ENCODE measurements around the gene MAMDC2.

GRCh38 chr9:70049672-70050271 is 6.1 kb downstream of the MAMDC2 start:
- TF ChIP-seq, protein P1, sequence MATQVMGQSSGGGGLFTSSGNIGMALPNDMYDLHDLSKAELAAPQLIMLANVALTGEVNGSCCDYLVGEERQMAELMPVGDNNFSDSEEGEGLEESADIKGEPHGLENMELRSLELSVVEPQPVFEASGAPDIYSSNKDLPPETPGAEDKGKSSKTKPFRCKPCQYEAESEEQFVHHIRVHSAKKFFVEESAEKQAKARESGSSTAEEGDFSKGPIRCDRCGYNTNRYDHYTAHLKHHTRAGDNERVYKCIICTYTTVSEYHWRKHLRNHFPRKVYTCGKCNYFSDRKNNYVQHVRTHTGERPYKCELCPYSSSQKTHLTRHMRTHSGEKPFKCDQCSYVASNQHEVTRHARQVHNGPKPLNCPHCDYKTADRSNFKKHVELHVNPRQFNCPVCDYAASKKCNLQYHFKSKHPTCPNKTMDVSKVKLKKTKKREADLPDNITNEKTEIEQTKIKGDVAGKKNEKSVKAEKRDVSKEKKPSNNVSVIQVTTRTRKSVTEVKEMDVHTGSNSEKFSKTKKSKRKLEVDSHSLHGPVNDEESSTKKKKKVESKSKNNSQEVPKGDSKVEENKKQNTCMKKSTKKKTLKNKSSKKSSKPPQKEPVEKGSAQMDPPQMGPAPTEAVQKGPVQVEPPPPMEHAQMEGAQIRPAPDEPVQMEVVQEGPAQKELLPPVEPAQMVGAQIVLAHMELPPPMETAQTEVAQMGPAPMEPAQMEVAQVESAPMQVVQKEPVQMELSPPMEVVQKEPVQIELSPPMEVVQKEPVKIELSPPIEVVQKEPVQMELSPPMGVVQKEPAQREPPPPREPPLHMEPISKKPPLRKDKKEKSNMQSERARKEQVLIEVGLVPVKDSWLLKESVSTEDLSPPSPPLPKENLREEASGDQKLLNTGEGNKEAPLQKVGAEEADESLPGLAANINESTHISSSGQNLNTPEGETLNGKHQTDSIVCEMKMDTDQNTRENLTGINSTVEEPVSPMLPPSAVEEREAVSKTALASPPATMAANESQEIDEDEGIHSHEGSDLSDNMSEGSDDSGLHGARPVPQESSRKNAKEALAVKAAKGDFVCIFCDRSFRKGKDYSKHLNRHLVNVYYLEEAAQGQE (IDR thresholded peaks at IDR 0.05; ENCODE audit: low read depth), result no peak
- TF ChIP-seq FOSL1 (IDR thresholded peaks at IDR 0.05; ENCODE audit: low read depth) (no peak), CTCF (IDR thresholded peaks at IDR 0.05 in 2 of 3, conservative IDR thresholded peaks at IDR 0.05 in 1 of 3; ENCODE audit: borderline replicate concordance in 1 of 3, insufficient read depth in 1 of 3, low read depth in 2 of 3, low read length in 2 of 3) (no peak), ATF3 (IDR thresholded peaks at IDR 0.05) (no peak), POLR2A (IDR thresholded peaks at IDR 0.05; ENCODE audit: borderline replicate concordance, extremely low read depth, insufficient read depth, insufficient read length) (no peak), ZNF274 (IDR thresholded peaks at IDR 0.05; ENCODE audit: low read depth, low read length) (no peak), CEBPB (IDR thresholded peaks at IDR 0.05; ENCODE audit: low read depth) (no peak), YY1 (IDR thresholded peaks at IDR 0.05; ENCODE audit: extremely low read depth, insufficient replicate concordance, low read depth, low read length) (no peak), POLR2AphosphoS5 (IDR thresholded peaks at IDR 0.05; ENCODE audit: low read depth, low read length) (no peak), SRF (IDR thresholded peaks at IDR 0.05; ENCODE audit: low read depth) (no peak), SP1 (IDR thresholded peaks at IDR 0.05; ENCODE audit: low read depth) (no peak), SIN3A (IDR thresholded peaks at IDR 0.05; ENCODE audit: low read depth) (no peak)

Data from HCT116 (cell line).